ENCODE results near the gene ETAA1.

DNA sequence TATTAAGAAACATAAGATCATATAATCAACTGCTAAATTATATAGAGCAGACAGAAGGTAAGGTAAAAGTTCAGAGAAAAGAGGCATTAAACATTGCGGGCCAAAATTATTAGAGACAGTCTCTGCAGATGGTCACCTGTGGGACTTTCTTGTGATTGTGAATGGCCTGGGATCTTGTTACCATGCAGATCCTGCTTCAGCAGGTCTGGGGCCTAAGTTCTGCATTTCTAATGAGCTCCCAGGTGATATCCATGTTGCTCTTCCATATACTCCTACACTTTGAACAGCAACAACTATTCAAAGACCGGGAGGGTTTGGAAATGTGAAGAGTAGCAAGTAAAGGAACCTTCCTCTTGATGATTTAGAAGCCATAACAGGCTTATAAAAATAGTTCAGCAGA, 8.5 kb upstream of the ETAA1 start:
- TF ChIP-seq NR1H2 (CRISPR knock-in tag; IDR thresholded peaks at IDR 0.05) (no peak), ZNF317 (CRISPR knock-in tag; IDR thresholded peaks at IDR 0.05; ENCODE audit: borderline replicate concordance, low read depth) (no peak), NFYB (CRISPR knock-in tag; conservative IDR thresholded peaks at IDR 0.05; ENCODE audit: low read depth) (no peak), ATF1 (CRISPR knock-in tag; IDR thresholded peaks at IDR 0.05) (no peak), CREB1 (CRISPR knock-in tag; IDR thresholded peaks at IDR 0.05) (no peak), ESRRA (CRISPR knock-in tag; IDR thresholded peaks at IDR 0.05; ENCODE audit: borderline replicate concordance) (no peak), ELF4 (CRISPR knock-in tag; IDR thresholded peaks at IDR 0.05; ENCODE audit: low read depth) (no peak), ZNF263 (CRISPR knock-in tag; IDR thresholded peaks at IDR 0.05; ENCODE audit: low read depth) (no peak), ZNF396 (CRISPR knock-in tag; IDR thresholded peaks at IDR 0.05; ENCODE audit: borderline replicate concordance) (no peak), OVOL2 (CRISPR knock-in tag; IDR thresholded peaks at IDR 0.05; ENCODE audit: borderline replicate concordance) (no peak), SP1 (CRISPR knock-in tag; conservative IDR thresholded peaks at IDR 0.05) (no peak)
- TF ChIP-seq, protein P1, sequence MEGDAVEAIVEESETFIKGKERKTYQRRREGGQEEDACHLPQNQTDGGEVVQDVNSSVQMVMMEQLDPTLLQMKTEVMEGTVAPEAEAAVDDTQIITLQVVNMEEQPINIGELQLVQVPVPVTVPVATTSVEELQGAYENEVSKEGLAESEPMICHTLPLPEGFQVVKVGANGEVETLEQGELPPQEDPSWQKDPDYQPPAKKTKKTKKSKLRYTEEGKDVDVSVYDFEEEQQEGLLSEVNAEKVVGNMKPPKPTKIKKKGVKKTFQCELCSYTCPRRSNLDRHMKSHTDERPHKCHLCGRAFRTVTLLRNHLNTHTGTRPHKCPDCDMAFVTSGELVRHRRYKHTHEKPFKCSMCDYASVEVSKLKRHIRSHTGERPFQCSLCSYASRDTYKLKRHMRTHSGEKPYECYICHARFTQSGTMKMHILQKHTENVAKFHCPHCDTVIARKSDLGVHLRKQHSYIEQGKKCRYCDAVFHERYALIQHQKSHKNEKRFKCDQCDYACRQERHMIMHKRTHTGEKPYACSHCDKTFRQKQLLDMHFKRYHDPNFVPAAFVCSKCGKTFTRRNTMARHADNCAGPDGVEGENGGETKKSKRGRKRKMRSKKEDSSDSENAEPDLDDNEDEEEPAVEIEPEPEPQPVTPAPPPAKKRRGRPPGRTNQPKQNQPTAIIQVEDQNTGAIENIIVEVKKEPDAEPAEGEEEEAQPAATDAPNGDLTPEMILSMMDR (IDR thresholded peaks at IDR 0.05) = no peak
- TF ChIP-seq, protein P2, sequence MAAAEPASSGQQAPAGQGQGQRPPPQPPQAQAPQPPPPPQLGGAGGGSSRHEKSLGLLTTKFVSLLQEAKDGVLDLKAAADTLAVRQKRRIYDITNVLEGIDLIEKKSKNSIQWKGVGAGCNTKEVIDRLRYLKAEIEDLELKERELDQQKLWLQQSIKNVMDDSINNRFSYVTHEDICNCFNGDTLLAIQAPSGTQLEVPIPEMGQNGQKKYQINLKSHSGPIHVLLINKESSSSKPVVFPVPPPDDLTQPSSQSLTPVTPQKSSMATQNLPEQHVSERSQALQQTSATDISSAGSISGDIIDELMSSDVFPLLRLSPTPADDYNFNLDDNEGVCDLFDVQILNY (CRISPR knock-in tag; IDR thresholded peaks at IDR 0.05) = no peak
- TF ChIP-seq, protein P3, sequence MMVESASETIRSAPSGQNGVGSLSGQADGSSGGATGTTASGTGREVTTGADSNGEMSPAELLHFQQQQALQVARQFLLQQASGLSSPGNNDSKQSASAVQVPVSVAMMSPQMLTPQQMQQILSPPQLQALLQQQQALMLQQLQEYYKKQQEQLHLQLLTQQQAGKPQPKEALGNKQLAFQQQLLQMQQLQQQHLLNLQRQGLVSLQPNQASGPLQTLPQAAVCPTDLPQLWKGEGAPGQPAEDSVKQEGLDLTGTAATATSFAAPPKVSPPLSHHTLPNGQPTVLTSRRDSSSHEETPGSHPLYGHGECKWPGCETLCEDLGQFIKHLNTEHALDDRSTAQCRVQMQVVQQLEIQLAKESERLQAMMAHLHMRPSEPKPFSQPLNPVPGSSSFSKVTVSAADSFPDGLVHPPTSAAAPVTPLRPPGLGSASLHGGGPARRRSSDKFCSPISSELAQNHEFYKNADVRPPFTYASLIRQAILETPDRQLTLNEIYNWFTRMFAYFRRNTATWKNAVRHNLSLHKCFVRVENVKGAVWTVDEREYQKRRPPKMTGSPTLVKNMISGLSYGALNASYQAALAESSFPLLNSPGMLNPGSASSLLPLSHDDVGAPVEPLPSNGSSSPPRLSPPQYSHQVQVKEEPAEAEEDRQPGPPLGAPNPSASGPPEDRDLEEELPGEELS (CRISPR knock-in tag; IDR thresholded peaks at IDR 0.05) = no peak

Measured in WTC11 (cell line).